Stimulated activated CD8-positive, alpha-beta memory T cell treated with anti-CD3 and anti-CD28 coated beads, Interleukin-7, amount 100 ng/mL, for 1 hour (primary cell): Measurements from ENCODE around the gene EFNA4.

Source experiments
- DNase-seq, 2 donors: peaks; one replicate each; pipeline ENCODE4 v3.0.0-alpha.2; 2020; ENCODE audit warnings: low read depth in 2 of 2

EFNA4 gene

DNA sequence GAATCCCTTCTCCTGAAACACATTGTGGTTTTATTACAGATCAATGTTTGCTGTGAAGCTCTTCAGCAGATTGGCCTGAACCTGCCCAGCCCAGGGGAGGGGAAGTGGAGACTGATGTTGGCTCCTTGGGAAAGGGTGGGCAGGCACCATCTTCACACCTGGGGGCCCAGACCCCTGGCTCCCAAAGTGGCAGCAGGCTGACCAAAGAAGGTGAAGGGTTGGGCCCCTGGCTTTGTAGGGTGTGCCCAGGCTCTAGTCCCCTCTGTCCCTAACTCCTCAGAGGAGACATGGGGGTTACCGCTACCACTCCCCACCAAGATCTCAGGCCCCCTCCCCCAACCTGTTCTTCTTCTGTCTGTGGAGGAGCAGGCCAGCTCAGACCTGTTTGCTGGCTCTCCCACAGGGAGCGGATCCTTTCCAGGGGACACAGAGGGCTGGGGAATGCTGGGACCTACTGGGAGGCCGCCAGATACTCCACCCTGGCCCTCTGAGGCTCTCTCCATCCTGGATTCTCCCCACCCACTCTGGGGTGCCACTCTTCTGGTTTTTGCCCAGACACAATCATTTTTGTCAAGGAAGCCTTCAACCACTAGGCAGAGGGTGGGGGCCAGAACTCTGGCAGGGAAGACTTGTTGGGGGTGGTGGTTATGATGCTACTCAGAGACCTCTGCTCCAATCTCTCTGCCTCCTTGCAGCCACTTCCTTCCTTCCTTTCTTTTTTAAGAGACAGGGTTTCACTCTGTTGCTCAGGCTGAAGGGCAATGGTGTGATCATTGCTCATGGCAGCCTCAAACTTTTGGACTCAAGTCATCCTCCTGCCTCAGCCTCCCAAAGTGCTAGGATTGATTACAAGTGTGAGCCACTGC is 10.1 kb downstream of the EFNA4 start:
- DNase-seq: no peak

- DNase-seq: no peak
Measured at GRCh38 chr1:155075535-155075934, 12.0 kb downstream of the EFNA4 start.

DNA sequence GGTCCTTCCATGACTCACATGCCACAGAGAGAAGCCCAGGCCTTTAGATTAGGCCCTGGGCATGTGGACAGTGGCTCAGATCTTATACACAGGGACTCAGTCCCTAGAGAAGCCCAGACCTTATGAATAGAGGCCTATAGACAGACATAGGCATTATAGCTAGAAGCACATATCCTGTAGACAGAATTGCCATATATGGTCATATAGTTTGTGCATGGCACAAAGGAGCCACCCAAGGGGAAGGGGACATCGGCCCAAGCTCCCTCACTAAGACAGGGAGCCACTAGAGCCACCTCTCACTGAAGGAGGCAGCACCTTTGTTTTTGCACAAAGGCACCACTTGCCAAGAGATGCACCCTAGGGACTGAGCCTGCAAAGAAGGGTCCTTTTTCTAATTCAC is 12.8 kb downstream of the EFNA4 start:
- no peak for DNase-seq

DNA sequence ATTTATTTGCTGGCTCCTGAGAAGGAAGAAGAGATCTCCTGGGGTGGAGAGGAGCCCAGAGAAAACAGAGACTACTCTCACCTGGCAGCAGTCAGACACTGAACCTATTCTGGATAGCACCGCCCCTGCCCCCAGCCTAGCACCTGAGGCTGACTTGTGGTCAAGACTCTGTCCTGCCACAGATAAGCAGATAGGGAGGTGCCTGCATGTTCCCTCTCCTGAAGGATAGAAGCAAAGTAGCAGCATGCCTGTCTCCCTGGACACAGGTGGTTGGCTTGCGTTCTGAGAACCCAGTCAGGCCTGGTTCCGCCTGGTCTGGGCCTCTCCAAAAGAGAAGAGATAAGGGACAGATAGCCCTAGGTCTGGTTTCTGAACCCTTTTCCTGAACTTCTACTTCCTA is 13.8 kb downstream of the EFNA4 start:
- DNase-seq: no peak

DNA sequence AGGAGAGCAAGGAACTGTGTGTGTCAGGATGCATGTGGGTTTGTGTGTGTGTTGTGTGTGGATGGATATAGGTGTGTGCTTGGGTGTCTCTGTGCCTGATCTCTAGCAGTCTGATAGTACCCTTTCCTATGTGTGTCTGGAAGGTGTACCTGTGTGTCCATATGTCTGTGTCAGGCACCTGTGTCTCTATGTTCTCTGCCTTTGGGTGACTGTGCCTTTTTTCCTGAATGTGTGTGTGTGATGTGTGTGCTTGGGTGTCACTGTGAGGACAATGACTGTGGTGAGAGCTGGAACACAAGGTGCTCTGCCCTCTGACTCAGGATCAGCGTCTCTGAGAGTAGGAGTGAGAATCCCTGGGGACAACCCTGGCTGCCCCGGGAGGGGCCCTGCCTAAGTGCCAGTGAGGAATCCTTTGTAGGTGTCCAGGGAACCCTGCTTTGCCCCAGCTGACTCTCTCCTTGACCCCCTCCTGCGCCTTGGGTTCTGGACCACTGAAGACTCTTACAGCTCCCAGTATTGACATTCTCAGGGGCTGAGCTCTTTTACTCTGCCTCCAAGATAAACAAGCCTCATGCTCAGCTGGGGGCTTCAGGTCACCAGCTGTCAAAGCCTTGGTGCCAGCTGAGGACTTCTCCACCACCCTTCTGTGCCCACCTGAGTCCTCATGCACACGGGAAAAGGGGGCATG is 14.4 kb downstream of the EFNA4 start:
- DNase-seq: no peak

- DNase-seq: peak; percentile 32 to 34
Measured at GRCh38 chr1:155078469-155079209, 15.1 kb downstream of the EFNA4 start, which contains the start of gene EFNA3. Gene EFNA3, plus strand, starts transcription at chr1:155078837. Its CDS starts 105 bp downstream, at chr1:155078942.

- DNase-seq: no peak
Measured at GRCh38 chr1:155079210-155079486, 15.6 kb downstream of the EFNA4 start.

- DNase-seq: no peak
Measured at GRCh38 chr1:155079487-155080311, 16.2 kb downstream of the EFNA4 start.

- no peak for DNase-seq
Measured at GRCh38 chr1:155080312-155081228, 17.0 kb downstream of the EFNA4 start.

DNA sequence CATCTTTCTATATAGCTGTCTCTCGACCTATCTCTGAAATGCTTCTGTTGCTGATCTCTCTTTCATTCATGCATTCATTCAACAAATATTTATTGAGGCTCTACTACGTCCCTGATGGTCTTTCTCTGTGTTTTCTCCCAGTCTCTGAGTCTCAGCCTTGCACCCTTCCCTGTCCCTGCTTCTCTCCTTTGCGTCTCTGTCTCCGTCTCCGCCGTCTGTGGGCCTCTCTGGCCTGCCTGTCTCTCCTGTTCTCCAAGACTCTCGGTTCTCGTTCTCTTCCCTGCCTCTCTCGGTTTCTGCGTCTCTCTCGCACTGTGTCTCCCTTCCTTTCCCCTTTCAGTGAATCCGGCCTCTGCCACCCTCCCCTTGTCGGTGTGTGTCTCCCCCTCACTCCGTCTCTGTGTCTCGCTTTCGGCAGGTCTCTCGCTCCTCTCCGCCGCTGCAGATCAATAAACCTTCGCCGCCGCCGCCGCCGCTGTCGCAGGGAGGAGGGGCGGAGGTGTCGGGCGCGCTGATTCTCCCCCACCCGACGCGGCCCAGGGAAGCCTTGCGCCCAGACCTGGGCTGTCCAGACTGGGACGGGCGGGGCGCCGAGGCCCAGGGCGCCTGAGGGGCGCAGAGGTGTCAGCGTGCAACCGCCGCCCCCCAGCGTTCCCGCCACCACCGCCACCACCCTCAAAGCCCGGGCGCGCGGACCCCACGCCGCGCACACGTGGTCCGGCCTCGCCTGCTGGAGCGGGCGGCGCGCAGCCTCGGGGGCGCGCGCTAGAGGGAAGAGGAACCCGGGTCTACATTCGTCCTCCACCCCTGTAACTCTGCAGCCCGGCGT is 18.1 kb downstream of the EFNA4 start:
- no peak for DNase-seq

DNA sequence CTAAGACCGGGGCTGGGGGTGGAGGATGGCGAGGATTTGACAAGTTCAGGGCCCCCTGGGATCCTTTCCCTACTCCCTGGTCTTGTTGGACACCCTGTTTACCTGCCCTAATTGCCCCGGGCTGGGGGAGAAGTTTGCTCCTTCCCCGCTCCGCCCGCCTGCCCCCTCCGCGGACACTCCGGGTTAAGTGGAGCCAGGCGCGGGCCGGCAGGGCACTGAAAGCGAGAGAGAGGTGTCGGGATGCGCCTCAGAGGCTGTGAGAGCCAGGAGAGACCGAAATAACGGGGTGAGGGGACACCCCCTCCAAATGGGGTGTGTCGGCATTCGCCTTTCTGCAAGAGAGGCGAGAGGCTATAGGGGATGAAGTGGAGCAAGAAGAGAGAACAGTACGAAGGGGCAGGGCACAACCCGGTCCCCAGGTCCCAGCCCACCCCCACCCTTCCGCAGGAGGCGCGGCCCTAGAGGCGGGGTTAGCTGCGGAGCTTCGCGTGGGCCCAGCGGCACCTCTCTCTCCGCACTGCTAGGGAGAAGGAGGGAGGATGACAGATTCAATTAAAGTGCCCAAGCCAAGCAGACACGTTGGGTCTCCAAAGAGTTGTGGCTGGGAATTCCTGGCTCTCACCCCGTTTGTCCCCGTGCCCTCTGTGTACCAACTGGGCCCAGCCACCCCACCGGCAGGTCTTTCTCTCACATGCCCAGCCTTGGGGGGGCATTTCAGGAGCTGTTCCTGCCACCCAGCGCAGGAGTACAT is 18.9 kb downstream of the EFNA4 start:
- DNase-seq: no peak

GRCh38 chr1:155083052-155083541 is 19.6 kb downstream of the EFNA4 start:
- no peak for DNase-seq

GRCh38 chr1:155083865-155084721 is 20.6 kb downstream of the EFNA4 start:
- no peak for DNase-seq

GRCh38 chr1:155084722-155085503 is 21.4 kb downstream of the EFNA4 start:
- peak; percentile 76 to 78 for DNase-seq

GRCh38 chr1:155085504-155086127 is 22.1 kb downstream of the EFNA4 start:
- peak; percentile 35 to 52 for DNase-seq

- DNase-seq: peak; percentile 65 to 66
Measured at GRCh38 chr1:155086128-155086741, 22.7 kb downstream of the EFNA4 start.
